Activated CD8-positive, alpha-beta T cell treated with anti-CD3 and anti-CD28 coated beads for 36 hours (primary cell): ENCODE data around the gene IER2. TPM values are rescaled to one million over a fixed set of nuclear protein-coding genes. Genes with fewer than 3 reads are reported as not detected.

Experiments
- ATAC-seq: fragments of 200-7000 bp; cut with Tn5 transposase; one replicate; pipeline ENCODE4 v1.10.0; 2021; ENCODE audit warnings: mild to moderate bottlenecking, moderate library complexity
- CTCF ChIA-PET: fragments of 350-600 bp; sonication (Branson Sonifier 250); formaldehyde crosslinking; loops from one replicate; lab custom pipeline; 2021; ENCODE audit warnings: antibody characterized with exemption; lab: Charles Lee
- POLR2A ChIA-PET: fragments of 350-600 bp; sonication (Branson Sonifier 250); formaldehyde crosslinking; loops from one replicate; lab custom pipeline; 2021; ENCODE audit warnings: antibody characterized with exemption; lab: Charles Lee
- DNase-seq: peaks from one replicate; pipeline ENCODE4 v3.0.0-alpha.2; 2020
- H3K27ac Mint-ChIP-seq: one replicate; pipeline ENCODE4 v1.8.0; 2021; ENCODE audit warnings: mild to moderate bottlenecking, mixed read lengths
- H3K27me3 Mint-ChIP-seq: one replicate; pipeline ENCODE4 v1.8.0; 2021; ENCODE audit warnings: mixed read lengths
- H3K36me3 Mint-ChIP-seq: one replicate; pipeline ENCODE4 v1.8.0; 2021; ENCODE audit warnings: low read depth, mixed read lengths
- H3K4me1 Mint-ChIP-seq: one replicate; pipeline ENCODE4 v1.8.0; 2021; ENCODE audit warnings: low read depth, mixed read lengths
- H3K4me3 Mint-ChIP-seq: one replicate; pipeline ENCODE4 v1.8.0; 2021; ENCODE audit warnings: mild to moderate bottlenecking, moderate library complexity, mixed read lengths
- H3K9me3 Mint-ChIP-seq: one replicate; pipeline ENCODE4 v1.8.0; 2021; ENCODE audit warnings: mixed read lengths
- intact Hi-C: fragments of 100-400 bp; cut with micrococcal nuclease; formaldehyde crosslinking; loops from one replicate; pipeline ENCODE4 v1.10.0; 2022
- total RNA-seq, 2 experiments: library from RNA; stranded (reverse); gene quantifications; one replicate each; pipeline ENCODE4 v1.2.3, GENCODE V29; 2021
- TF ChIP-seq, protein P1 (sequence below): fragments of 200-600 bp; IDR thresholded peaks from one replicate; pipeline ENCODE4 v1.8.0; 2022; ENCODE audit warnings: antibody characterized with exemption, mild to moderate bottlenecking

Gene IER2
- total RNA-seq, 2 experiments from 2014 or later = 120 to 122 TPM

DNA sequence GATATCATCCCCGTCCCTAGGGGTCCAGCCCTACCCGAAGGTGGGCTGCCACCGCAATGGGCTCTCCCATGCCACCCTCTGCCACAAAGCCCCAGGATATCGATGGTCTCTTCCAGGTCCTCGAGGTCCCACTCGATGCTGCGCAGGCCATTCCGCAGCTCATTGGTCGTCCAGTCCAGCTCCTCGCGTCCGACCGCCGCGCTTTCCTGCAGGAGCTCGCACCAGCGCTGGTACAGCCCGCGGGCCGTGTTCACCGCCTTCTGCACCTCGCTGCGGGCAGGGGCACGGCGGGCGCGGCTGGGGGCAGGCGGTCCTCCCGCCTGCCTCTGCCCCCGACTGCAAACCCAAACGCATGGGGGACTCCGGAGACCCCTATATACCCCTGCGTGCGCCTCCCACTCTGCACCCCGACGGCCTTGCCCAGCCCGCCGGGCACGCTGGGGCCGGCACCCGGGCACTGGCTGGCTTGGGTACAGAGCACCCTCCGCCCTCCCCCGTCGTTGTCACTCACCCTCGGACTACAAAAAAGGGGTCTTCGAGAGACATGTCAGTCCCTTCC is 504 bp upstream of the IER2 start:
- ATAC-seq = peak; percentile 2
- Mint-ChIP-seq H3K36me3 (peaks cover 25% of the 10 kb centered on the region), H3K4me3 (peak overlapping the region; percentile 83), H3K27me3 (no peaks in the 10 kb centered on the region), H3K27ac (peak overlapping the region; percentile 91), H3K4me1 (peaks cover 19% of the 10 kb centered on the region), H3K9me3 (no peaks in the 10 kb centered on the region)
- TF ChIP-seq, protein P1, sequence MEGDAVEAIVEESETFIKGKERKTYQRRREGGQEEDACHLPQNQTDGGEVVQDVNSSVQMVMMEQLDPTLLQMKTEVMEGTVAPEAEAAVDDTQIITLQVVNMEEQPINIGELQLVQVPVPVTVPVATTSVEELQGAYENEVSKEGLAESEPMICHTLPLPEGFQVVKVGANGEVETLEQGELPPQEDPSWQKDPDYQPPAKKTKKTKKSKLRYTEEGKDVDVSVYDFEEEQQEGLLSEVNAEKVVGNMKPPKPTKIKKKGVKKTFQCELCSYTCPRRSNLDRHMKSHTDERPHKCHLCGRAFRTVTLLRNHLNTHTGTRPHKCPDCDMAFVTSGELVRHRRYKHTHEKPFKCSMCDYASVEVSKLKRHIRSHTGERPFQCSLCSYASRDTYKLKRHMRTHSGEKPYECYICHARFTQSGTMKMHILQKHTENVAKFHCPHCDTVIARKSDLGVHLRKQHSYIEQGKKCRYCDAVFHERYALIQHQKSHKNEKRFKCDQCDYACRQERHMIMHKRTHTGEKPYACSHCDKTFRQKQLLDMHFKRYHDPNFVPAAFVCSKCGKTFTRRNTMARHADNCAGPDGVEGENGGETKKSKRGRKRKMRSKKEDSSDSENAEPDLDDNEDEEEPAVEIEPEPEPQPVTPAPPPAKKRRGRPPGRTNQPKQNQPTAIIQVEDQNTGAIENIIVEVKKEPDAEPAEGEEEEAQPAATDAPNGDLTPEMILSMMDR = no peak
- ChIA-PET POLR2A (interaction anchor here (0.9 to 9.8 kb wide), 5 partner anchors 13 to 58 kb away, joined by 3 to 226 read pairs (median 6); partner anchors contain the start of gene NACC1), CTCF (interaction anchor here (0.9 to 2.1 kb wide), 6 partner anchors 17 to 185 kb away, joined by 3 to 8 read pairs (median 3); partner anchors contain the start of gene NACC1)
- intact Hi-C loops = loop anchor here (5.0 kb wide), 1 partner anchor 32 kb away; the partner anchor contains the start of genes NACC1 and TRMT1
- peak; percentile 53 for DNase-seq

DNA sequence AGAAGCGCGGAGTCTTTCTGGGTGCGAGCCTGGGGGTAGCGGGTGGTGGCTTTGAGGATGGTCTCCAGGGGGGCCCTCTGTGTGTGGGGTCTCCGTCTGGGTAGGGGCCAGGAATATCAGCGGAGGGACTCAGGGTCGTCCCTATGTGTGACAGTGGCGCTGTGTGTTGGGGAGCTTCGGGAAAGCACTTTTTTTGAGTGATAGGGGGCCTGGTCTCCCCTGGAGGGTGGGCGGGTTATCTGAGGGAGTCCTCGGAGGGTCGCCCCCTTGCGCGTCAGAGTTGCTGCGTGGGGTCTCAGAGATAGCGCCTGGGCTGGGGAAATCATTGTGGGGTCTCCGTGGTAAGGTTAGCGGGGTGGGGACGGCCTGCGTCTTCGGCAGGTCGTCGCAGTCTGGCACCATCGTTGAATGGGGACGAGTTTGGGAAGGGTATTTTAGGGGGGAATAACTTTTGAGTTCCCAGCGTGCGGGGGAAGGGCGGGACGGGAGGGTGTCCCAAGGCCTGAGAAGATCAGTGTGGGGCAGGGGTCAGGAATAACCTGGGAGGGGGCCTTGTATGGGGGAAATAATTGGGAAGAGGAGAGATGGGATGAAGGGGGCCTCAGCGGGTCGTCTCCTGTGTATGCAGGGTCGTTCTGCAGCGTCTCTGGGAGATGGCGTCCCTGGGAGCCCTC is 857 bp downstream of the IER2 start:
- ChIA-PET CTCF (interaction anchor here (1.0 to 2.1 kb wide), 3 partner anchors 31 to 47 kb away, joined by 3 to 8 read pairs (median 3); partner anchors contain the start of gene NACC1), POLR2A (interaction anchor here (0.7 to 9.8 kb wide), 4 partner anchors 15 to 57 kb away, joined by 4 to 226 read pairs (median 12); partner anchors contain the start of gene NACC1)
- peak overlapping the region; percentile 91 for H3K27ac Mint-ChIP-seq
- ATAC-seq (peak; percentile 9), DNase-seq (peak; percentile 69)
- H3K27me3 Mint-ChIP-seq = no peaks in the 10 kb centered on the region
- intact Hi-C loops = loop anchor here (5.0 kb wide), 1 partner anchor 34 kb away; the partner anchor contains the start of genes NACC1 and TRMT1
- H3K36me3 Mint-ChIP-seq = peaks cover 30% of the 10 kb centered on the region
- TF ChIP-seq, protein P1 = no peak
- H3K4me1 Mint-ChIP-seq = peaks cover 23% of the 10 kb centered on the region
- H3K9me3 Mint-ChIP-seq = no peaks in the 10 kb centered on the region
- peak overlapping the region; percentile 83 for H3K4me3 Mint-ChIP-seq

DNA sequence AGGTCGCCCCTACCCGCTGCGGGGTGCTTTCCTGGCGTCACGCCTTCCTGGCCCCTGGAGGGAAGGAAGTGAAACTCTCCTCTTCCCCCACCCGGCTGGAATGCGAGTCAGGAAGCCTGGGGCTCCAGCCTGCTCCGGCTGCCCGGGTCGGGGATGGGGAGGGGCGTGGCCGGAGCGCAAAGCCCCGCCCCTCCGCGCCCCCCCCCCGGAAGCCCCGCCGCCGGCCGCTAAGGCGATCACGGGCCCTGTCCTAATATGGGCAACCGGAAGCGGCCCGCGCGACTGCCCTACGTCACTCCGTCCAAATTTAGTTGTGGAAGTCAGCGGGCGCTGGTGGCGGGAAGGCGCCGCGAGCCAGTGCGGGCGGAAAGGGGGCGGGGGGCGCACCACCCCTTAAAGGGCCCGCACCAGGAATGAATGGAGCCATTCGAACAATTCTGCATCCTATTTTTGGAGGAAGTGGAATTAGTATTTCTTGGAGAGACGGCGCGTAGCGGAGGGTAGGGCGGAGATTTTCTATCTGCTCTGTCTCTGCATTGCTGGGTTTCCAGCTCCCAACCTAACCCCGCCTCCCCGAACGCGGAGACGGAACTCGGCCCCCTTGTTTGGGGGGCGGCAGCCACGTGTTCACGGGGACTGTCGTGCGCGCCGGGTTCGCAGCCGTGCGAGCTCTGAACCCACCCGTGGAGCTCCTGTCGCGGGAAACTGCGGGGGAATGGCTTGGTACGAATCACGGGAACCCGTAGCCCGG is 1.6 kb downstream of the IER2 start:
- Mint-ChIP-seq H3K4me3 (peak overlapping the region; percentile 83), H3K9me3 (no peaks in the 10 kb centered on the region), H3K4me1 (peaks cover 28% of the 10 kb centered on the region), H3K27me3 (no peaks in the 10 kb centered on the region), H3K36me3 (peaks cover 30% of the 10 kb centered on the region), H3K27ac (peak overlapping the region; percentile 100)
- intact Hi-C loops = loop anchor here (5.0 kb wide), 1 partner anchor 34 kb away; the partner anchor contains the start of genes NACC1 and TRMT1
- peak; percentile 98 for DNase-seq
- TF ChIP-seq, protein P1 = no peak
- POLR2A ChIA-PET = interaction anchor here (0.8 to 9.8 kb wide), 21 partner anchors 14 to 1365 kb away, joined by 3 to 226 read pairs (median 7); partner anchors contain the start of genes FARSA, JUNB, NACC1 and TRMT1
- ATAC-seq = peak; percentile 47
- CTCF ChIA-PET = interaction anchor here (0.8 to 1.7 kb wide), 10 partner anchors 11 to 186 kb away, joined by 3 to 10 read pairs (median 5); no protein-coding TSS in a partner anchor

DNA sequence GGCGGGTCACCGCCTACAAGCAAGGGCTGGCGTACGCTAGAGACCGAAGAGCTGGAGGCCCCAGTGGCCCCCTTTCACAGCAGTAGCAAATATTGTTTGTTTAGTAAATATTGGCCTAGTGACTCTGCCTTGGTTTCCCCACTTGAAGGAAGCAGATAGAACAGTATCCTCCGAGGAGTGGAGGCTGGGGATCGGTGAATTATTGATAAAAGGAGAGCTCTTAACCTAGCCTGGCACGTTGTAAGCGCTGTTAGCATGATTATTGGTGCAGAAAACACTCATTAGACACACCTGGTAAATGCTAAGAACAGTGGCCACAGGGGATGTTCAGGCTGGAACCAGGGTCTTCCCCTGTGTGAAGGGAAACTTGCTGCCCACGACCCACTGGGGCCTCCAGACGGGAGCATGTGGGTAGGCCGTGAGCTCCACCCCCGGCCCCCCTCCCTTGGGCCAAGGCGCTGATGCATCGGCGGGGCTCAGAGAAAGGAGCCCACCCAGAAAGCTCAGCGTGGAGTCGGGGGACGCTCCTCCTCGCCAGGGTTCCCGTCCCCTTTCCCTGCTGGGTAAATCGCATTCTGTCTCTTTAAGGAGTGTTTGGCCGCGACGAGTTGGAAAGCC is 2.3 kb downstream of the IER2 start:
- POLR2A ChIA-PET = interaction anchor here (0.8 to 9.8 kb wide), 23 partner anchors 14 to 1364 kb away, joined by 3 to 226 read pairs (median 5); partner anchors contain the start of genes FARSA, JUNB, NACC1 and TRMT1
- ATAC-seq = peak; percentile 12
- no peak for DNase-seq
- peak overlapping the region; percentile 100 for H3K27ac Mint-ChIP-seq
- peaks cover 30% of the 10 kb centered on the region for H3K36me3 Mint-ChIP-seq
- CTCF ChIA-PET = interaction anchor here (0.8 to 1.7 kb wide), 11 partner anchors 11 to 187 kb away, joined by 3 to 10 read pairs (median 5); no protein-coding TSS in a partner anchor
- H3K9me3 Mint-ChIP-seq = no peaks in the 10 kb centered on the region
- TF ChIP-seq, protein P1 = no peak
- intact Hi-C loops = loop anchor here (5.0 kb wide), 1 partner anchor 35 kb away; the partner anchor contains the start of genes NACC1 and TRMT1
- peaks cover 31% of the 10 kb centered on the region for H3K4me1 Mint-ChIP-seq
- no peaks in the 10 kb centered on the region for H3K27me3 Mint-ChIP-seq
- H3K4me3 Mint-ChIP-seq = peak overlapping the region; percentile 83
